Natural killer cell treated with Interleukin-12 subunit alpha and Interleukin-12 subunit beta and Interleukin-15 and Interleukin-18, amount 100 ng/mL, for 72 hours (primary cell): Measurements from ENCODE around the gene CRY2. TPM values are rescaled to one million over a fixed set of nuclear protein-coding genes. Genes with fewer than 3 reads are reported as not detected.
A peak's percentile ranks its signal among the peaks of the same experiment; 100 is the strongest.

ENCODE experiments used
- ATAC-seq, 2 donors: fragments of 150-1000 bp; cut with Tn5 transposase in 1 of 2; sonication (Bioruptor Pico), chemical (Tn5 transposase) in 1 of 2; 2 replicates each; pipeline ENCODE4 v1.10.0; 2021
- DNase-seq: peaks from one replicate; pipeline ENCODE4 v3.0.0; 2022; ENCODE audit warnings: low spot score
- H3K27ac Mint-ChIP-seq, 2 donors: 1 replicate in 1 of 2; 2 replicates in 1 of 2; pipeline ENCODE4 v1.8.0; 2022; ENCODE audit warnings: mixed read lengths in 2 of 2, mild to moderate bottlenecking in 1 of 2, moderate library complexity in 1 of 2
- H3K27me3 Mint-ChIP-seq, 2 donors: 1 replicate in 1 of 2; 2 replicates in 1 of 2; pipeline ENCODE4 v1.8.0; 2022; ENCODE audit warnings: mixed read lengths in 2 of 2
- H3K36me3 Mint-ChIP-seq: one replicate; pipeline ENCODE4 v1.8.0; 2022; ENCODE audit warnings: mixed read lengths
- H3K4me1 Mint-ChIP-seq, 2 donors: 1 replicate in 1 of 2; 2 replicates in 1 of 2; pipeline ENCODE4 v1.8.0; 2022; ENCODE audit warnings: low read depth in 2 of 2, mixed read lengths in 2 of 2, mild to moderate bottlenecking in 1 of 2
- H3K4me3 Mint-ChIP-seq: one replicate; pipeline ENCODE4 v1.8.0; 2022; ENCODE audit warnings: mixed read lengths
- H3K9me3 Mint-ChIP-seq: 2 replicates; pipeline ENCODE4 v1.8.0; 2022; ENCODE audit warnings: mixed read lengths
- total RNA-seq, 2 donors: library from RNA; stranded (reverse); gene quantifications; one replicate each; pipeline ENCODE4 v1.2.3, GENCODE V29; 2022

Gene CRY2
- total RNA-seq, 2 donors from 2014 or later: 22.8 to 28.5 TPM

- DNase-seq (no peak), ATAC-seq (peak; percentile 53 to 57)
- H3K4me3 Mint-ChIP-seq: peak overlapping the region; percentile 68
- peak overlapping the region; percentile 69 to 91 for H3K27ac Mint-ChIP-seq
- H3K4me1 Mint-ChIP-seq: peaks cover 19 to 22% of the 10 kb centered on the region in 2 donors
- H3K9me3 Mint-ChIP-seq: no peaks in the 10 kb centered on the region
- no peaks in the 10 kb centered on the region for H3K36me3 Mint-ChIP-seq
- H3K27me3 Mint-ChIP-seq: peaks cover 0 to under 1% of the 10 kb centered on the region in 2 donors
These were observed 82.3 kb downstream of the CRY2 start for GRCh38 chr11:45929486-45930030.

- peaks cover 19 to 22% of the 10 kb centered on the region in 2 donors for H3K4me1 Mint-ChIP-seq
- H3K27me3 Mint-ChIP-seq: no peaks in the 10 kb centered on the region
- peak overlapping the region; percentile 69 to 91 for H3K27ac Mint-ChIP-seq
- no peaks in the 10 kb centered on the region for H3K36me3 Mint-ChIP-seq
- H3K4me3 Mint-ChIP-seq: peak overlapping the region; percentile 68
- DNase-seq: no peak
- H3K9me3 Mint-ChIP-seq: no peaks in the 10 kb centered on the region
- peak; percentile 67 to 81 for ATAC-seq
These were observed 82.9 kb downstream of the CRY2 start for GRCh38 chr11:45930031-45930794.

GRCh38 chr11:45930951-45931570, 83.8 kb downstream of the CRY2 start:
- no peaks in the 10 kb centered on the region for H3K9me3 Mint-ChIP-seq
- no peak overlapping the region for H3K4me3 Mint-ChIP-seq
- peaks cover 19 to 22% of the 10 kb centered on the region in 2 donors for H3K4me1 Mint-ChIP-seq
- H3K27ac Mint-ChIP-seq: peak overlapping the region; percentile 47 to 91
- DNase-seq (no peak), ATAC-seq (no peak)
- H3K36me3 Mint-ChIP-seq: no peaks in the 10 kb centered on the region
- H3K27me3 Mint-ChIP-seq: no peaks in the 10 kb centered on the region

GRCh38 chr11:45931739-45932138, 84.5 kb downstream of the CRY2 start:
- peak overlapping the region; percentile 47 to 91 for H3K27ac Mint-ChIP-seq
- no peak overlapping the region for H3K4me3 Mint-ChIP-seq
- DNase-seq: no peak
- ATAC-seq: no peak
- no peaks in the 10 kb centered on the region for H3K9me3 Mint-ChIP-seq
- H3K4me1 Mint-ChIP-seq: peaks cover 19 to 22% of the 10 kb centered on the region in 2 donors
- no peaks in the 10 kb centered on the region for H3K27me3 Mint-ChIP-seq
- no peaks in the 10 kb centered on the region for H3K36me3 Mint-ChIP-seq

GRCh38 chr11:45932217-45932616, 84.9 kb downstream of the CRY2 start:
- Mint-ChIP-seq H3K9me3 (no peaks in the 10 kb centered on the region), H3K4me1 (peaks cover 19 to 21% of the 10 kb centered on the region in 2 donors), H3K36me3 (no peaks in the 10 kb centered on the region), H3K27ac (no peak overlapping the region), H3K4me3 (no peak overlapping the region), H3K27me3 (no peaks in the 10 kb centered on the region)
- no peak for ATAC-seq
- no peak for DNase-seq

Other genes starting within 250 kb of the CRY2 start
- not detected for gene CHST1, start 181.9 kb upstream of the CRY2 start, total RNA-seq
- gene SLC35C1, start 42.3 kb upstream of the CRY2 start, total RNA-seq: 10 to 100 TPM; 15.9 to 18.7 TPM
- 1 to 10 TPM; 2.0 to 3.4 TPM for gene MAPK8IP1, start 38.2 kb downstream of the CRY2 start, total RNA-seq
- gene FREY1, start 59.8 kb downstream of the CRY2 start, total RNA-seq: 1 to 10 TPM; 4.2 to 4.9 TPM
- 10 to 100 TPM; 55.3 to 62.8 TPM for gene PEX16, start 70.4 kb downstream of the CRY2 start, total RNA-seq
- gene LARGE2, start 75.2 kb downstream of the CRY2 start, total RNA-seq: 1 to 10 TPM in 1 of 2 donors, not detected in 1; 2.0 TPM